Naive thymus-derived CD8-positive, alpha-beta T cell (primary cell): ENCODE data around the gene POLH. TPM values are rescaled to one million over a fixed set of nuclear protein-coding genes. Genes with fewer than 3 reads are reported as not detected.

Source experiments
- polyA plus RNA-seq, 3 donors: library from polyadenylated mRNA; unstranded; fragments of 300-500 nt; fragmentation: Illumina TruSeq; gene quantifications; one replicate each; pipeline ENCODE4 v1.2.3, GENCODE V29; 2021
- total RNA-seq, 8 experiments: library from RNA in 2 of 8; stranded (reverse) in 2 of 8; gene quantifications; one replicate each; pipeline ENCODE4 v1.2.3 and lab custom pipeline; 2021 to 2026

Gene POLH
- total and polyA plus RNA-seq, 5 experiments from 2014 or later: 5.9 to 26.5 (median 18.9) TPM

Other genes with a start within 250 kb of the POLH start
- gene ZNF318, start 206.5 kb upstream of the POLH start, total RNA-seq: 10 to 100 TPM; 34.4 to 35.0 TPM
- gene ZNF318, start 206.5 kb upstream of the POLH start, polyA plus RNA-seq: 1 to 10 TPM; 3.4 to 7.0 (median 5.7) TPM
- 10 to 100 TPM; 67.2 to 72.6 TPM for gene ABCC10, start 148.6 kb upstream of the POLH start, total RNA-seq
- gene ABCC10, start 148.6 kb upstream of the POLH start, polyA plus RNA-seq: 10 to 100 TPM in 2 of 3 donors, 1 to 10 TPM in 1; 9.6 to 15.9 (median 10.6) TPM
- 1 to 10 TPM in 1 of 2 experiments, under 1 TPM in 1; 0.71 to 1.2 TPM for gene DLK2, start 120.6 kb upstream of the POLH start, total RNA-seq
- gene DLK2, start 120.6 kb upstream of the POLH start, polyA plus RNA-seq: 1 to 10 TPM in 1 of 3 donors, under 1 TPM in 1, not detected in 1; 0.22 to 1.2 TPM
- 10 to 100 TPM; 47.7 to 54.7 TPM for gene TJAP1, start 98.6 kb upstream of the POLH start, total RNA-seq
- gene TJAP1, start 98.6 kb upstream of the POLH start, polyA plus RNA-seq: 10 to 100 TPM in 1 of 3 donors, 1 to 10 TPM in 2; 5.1 to 12.1 (median 8.4) TPM
- gene LRRC73, start 65.8 kb upstream of the POLH start, total RNA-seq: under 1 TPM; 0.41 to 0.49 TPM
- not detected for gene LRRC73, start 65.8 kb upstream of the POLH start, polyA plus RNA-seq
- gene YIPF3, start 59.3 kb upstream of the POLH start, total RNA-seq: 10 to 100 TPM; 77.0 to 77.5 TPM
- gene YIPF3, start 59.3 kb upstream of the POLH start, polyA plus RNA-seq: 10 to 100 TPM; 58.4 to 70.4 (median 68.3) TPM
- 10 to 100 TPM; 47.9 to 51.9 TPM for gene POLR1C, start 59.1 kb upstream of the POLH start, total RNA-seq
- 10 to 100 TPM in 2 of 3 donors, 1 to 10 TPM in 1; 9.4 to 23.2 (median 14.6) TPM for gene POLR1C, start 59.1 kb upstream of the POLH start, polyA plus RNA-seq
- gene XPO5, start 147 bp upstream of the POLH start, total RNA-seq: 10 to 100 TPM; 43.4 to 51.6 TPM
- gene XPO5, start 147 bp upstream of the POLH start, polyA plus RNA-seq: 1 to 10 TPM; 5.1 to 8.7 (median 7.5) TPM
- gene GTPBP2, start 53.1 kb downstream of the POLH start, total RNA-seq: 10 to 100 TPM; 71.6 to 75.7 TPM
- 1 to 10 TPM; 1.1 to 2.6 (median 1.7) TPM for gene GTPBP2, start 53.1 kb downstream of the POLH start, polyA plus RNA-seq
- 10 to 100 TPM; 30.3 to 32.9 TPM for gene MAD2L1BP, start 59.7 kb downstream of the POLH start, total RNA-seq
- 10 to 100 TPM; 12.5 to 19.6 (median 17.9) TPM for gene MAD2L1BP, start 59.7 kb downstream of the POLH start, polyA plus RNA-seq
- gene RSPH9, start 68.9 kb downstream of the POLH start, total RNA-seq: not detected
- 1 to 10 TPM in 1 of 3 donors, under 1 TPM in 2; 0.44 to 1.1 (median 0.86) TPM for gene RSPH9, start 68.9 kb downstream of the POLH start, polyA plus RNA-seq
- 10 to 100 TPM; 28.9 to 30.6 TPM for gene MRPS18A, start 111.6 kb downstream of the POLH start, total RNA-seq
- 10 to 100 TPM; 53.1 to 63.1 (median 53.7) TPM for gene MRPS18A, start 111.6 kb downstream of the POLH start, polyA plus RNA-seq
- 1 to 10 TPM; 4.5 to 5.6 TPM for gene VEGFA, start 194.0 kb downstream of the POLH start, total RNA-seq
- gene VEGFA, start 194.0 kb downstream of the POLH start, polyA plus RNA-seq: not detected